ENCODE results near the gene SLC66A3.

GRCh38 chr2:11213090-11213638 is 57.9 kb downstream of the SLC66A3 start:
- TF ChIP-seq POLR2A (IDR thresholded peaks at IDR 0.05) (no peak), CTCF (IDR thresholded peaks at IDR 0.05) (no peak), POLR2AphosphoS5 (IDR thresholded peaks at IDR 0.05; ENCODE audit: insufficient read depth in 1 of 2, low read depth in 1 of 2) (no peak)
